Stimulated activated effector memory CD8-positive, alpha-beta T cell treated with anti-CD3 and anti-CD28 coated beads, Interleukin-12 subunit alpha, Interleukin-12 subunit beta, amount 100 ng/mL, for 72 hours (primary cell): ENCODE measurements around the gene AFAP1.
"Not testable (repeated sequence)": the region's sequence is repeated elsewhere in the genome, so short reads cannot be mapped to it uniquely, and the experiment has no call there.

Experiments used
- ATAC-seq: fragments of 150-1000 bp; cut with Tn5 transposase; 2 replicates; pipeline ENCODE4 v1.10.0; 2021
- DNase-seq, 2 donors: peaks; one replicate each; pipeline ENCODE4 v3.0.0; 2021 to 2022; ENCODE audit warnings: low spot score in 2 of 2
- H3K27ac Mint-ChIP-seq: one replicate; pipeline ENCODE4 v1.8.0; 2022; ENCODE audit warnings: mild to moderate bottlenecking, mixed read lengths
- H3K36me3 Mint-ChIP-seq: one replicate; pipeline ENCODE4 v1.8.0; 2022; ENCODE audit warnings: mild to moderate bottlenecking, mixed read lengths
- H3K4me1 Mint-ChIP-seq: one replicate; pipeline ENCODE4 v1.8.0; 2022; ENCODE audit warnings: mixed read lengths
- H3K4me3 Mint-ChIP-seq: one replicate; pipeline ENCODE4 v1.8.0; 2022; ENCODE audit warnings: mild to moderate bottlenecking, mixed read lengths
- H3K9me3 Mint-ChIP-seq: one replicate; pipeline ENCODE4 v1.8.0; 2022; ENCODE audit warnings: mixed read lengths

Gene AFAP1

DNA sequence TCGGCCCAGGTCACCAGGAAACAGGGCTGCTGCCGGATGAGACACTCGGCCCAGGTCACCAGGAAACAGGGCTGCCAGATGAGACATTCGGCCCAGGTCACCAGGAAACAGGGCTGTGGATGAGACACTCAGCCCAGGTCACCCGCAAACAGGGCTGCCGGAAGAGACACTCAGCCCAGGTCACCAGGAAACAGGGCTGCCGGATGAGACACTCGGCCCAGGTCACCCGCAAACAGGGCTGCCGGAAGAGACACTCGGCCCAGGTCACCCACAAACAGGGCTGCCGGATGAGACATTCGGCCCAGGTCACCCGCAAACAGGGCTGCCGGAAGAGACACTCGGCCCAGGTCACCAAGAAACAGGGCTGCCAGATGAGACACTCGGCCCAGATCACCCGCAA is 21.5 kb downstream of the AFAP1 start:
- H3K4me1 Mint-ChIP-seq, result peaks cover 32% of the 10 kb centered on the region
- not testable (repeated sequence) for H3K9me3 Mint-ChIP-seq, H3K36me3 Mint-ChIP-seq, DNase-seq, H3K4me3 Mint-ChIP-seq, ATAC-seq
- peak overlapping the region; percentile 81 for H3K27ac Mint-ChIP-seq

DNA sequence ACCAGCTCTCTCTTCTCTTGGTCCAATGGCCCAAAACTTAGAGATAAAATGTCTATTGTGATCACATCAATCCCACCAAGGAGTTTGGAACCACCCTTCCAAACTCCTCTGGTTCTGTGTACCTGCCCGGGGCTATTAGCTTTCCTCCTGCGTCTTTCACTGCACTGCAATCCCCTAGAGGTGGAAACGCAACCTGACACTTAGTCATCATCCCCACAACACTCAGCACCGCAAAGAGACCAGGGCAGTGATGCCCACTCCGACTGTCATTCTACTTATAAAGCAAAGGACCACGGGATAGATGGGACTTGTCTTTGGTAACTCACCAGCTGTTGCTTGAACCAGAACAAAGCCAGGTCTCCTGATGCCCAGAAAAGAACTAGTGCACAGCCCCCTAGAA is 22.0 kb downstream of the AFAP1 start:
- peak overlapping the region; percentile 81 for H3K27ac Mint-ChIP-seq
- H3K9me3 Mint-ChIP-seq, result no peaks in the 10 kb centered on the region
- DNase-seq (no peak), ATAC-seq (no peak)
- no peaks in the 10 kb centered on the region for H3K36me3 Mint-ChIP-seq
- no peak overlapping the region for H3K4me3 Mint-ChIP-seq
- peaks cover 36% of the 10 kb centered on the region for H3K4me1 Mint-ChIP-seq

DNA sequence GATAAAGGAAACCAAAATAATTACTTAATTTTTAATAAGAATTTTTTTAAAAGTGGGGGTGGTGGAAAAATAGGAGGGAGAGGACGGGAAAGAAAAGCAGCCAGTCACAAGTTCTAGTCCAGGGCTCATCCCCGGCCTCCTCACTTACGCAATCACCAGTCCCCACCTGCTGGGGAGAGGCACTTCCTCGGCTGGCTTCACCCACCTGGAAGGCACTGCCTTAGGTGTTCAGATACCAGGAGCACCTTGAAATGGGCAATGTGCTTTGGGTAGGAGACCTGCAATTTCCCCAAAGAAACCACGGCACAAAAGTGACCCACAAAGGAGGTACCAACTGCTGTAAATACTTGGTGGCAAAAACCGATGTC is 23.8 kb downstream of the AFAP1 start:
- Mint-ChIP-seq H3K36me3 (no peaks in the 10 kb centered on the region), H3K4me3 (no peak overlapping the region), H3K27ac (peak overlapping the region; percentile 78), H3K4me1 (peaks cover 42% of the 10 kb centered on the region), H3K9me3 (no peaks in the 10 kb centered on the region)
- DNase-seq, result no peak
- ATAC-seq, result no peak

DNA sequence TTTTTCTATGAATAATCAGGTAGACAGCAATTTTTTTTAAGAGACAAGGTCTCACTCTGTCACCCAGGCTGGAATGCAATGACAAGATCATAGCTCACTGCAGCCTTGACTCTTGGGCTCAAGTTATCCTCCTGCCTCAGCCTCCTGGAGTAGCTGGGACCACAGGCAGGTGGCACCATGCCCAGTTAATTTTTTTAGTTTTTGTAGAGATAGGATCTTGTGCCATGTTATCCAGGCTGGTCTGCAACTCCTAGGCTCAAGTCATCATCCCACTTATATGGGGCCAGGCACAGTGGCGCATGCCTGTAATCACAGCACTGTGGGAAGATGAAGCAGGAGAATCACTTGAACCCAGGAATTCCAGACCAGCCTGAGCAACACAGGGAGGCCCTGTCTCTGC is 26.8 kb downstream of the AFAP1 start:
- H3K27ac Mint-ChIP-seq, result no peak overlapping the region
- H3K36me3 Mint-ChIP-seq, result no peaks in the 10 kb centered on the region
- peaks cover 55% of the 10 kb centered on the region for H3K4me1 Mint-ChIP-seq
- H3K4me3 Mint-ChIP-seq, result no peak overlapping the region
- DNase-seq (no peak), ATAC-seq (no peak)
- H3K9me3 Mint-ChIP-seq, result no peaks in the 10 kb centered on the region

DNA sequence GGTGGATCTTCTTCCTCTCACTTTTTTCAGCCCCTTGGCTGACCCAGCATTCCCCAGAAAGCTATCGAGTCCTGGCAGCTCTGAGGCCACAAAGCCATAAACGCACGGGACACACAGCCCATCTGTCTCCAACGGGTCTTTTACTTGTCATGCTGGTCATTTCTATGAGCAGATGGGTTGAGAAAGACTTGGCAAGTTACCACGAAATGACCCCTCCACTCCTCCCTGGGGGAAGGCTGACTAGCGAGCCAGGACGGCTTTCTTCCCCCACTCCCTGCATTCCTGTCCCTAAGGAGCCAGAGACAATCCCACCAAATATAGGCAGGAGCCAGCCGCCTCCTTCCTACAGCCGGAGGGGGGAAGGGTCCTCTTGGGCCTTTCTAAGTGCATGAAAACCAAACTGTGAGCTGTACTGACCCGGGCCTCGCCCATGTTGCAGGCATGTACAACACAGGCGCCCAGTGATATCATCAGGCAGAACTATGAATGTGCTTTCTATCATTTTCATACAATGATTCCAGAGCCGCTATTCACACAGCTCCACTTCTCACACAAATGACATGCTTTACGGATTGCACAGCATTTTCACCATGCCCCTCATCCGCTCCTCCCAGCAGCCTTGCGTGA is 28.6 kb downstream of the AFAP1 start:
- Mint-ChIP-seq H3K27ac (no peak overlapping the region), H3K4me3 (no peak overlapping the region), H3K4me1 (peaks cover 38% of the 10 kb centered on the region), H3K36me3 (no peaks in the 10 kb centered on the region), H3K9me3 (no peaks in the 10 kb centered on the region)
- ATAC-seq (no peak), DNase-seq (no peak)

DNA sequence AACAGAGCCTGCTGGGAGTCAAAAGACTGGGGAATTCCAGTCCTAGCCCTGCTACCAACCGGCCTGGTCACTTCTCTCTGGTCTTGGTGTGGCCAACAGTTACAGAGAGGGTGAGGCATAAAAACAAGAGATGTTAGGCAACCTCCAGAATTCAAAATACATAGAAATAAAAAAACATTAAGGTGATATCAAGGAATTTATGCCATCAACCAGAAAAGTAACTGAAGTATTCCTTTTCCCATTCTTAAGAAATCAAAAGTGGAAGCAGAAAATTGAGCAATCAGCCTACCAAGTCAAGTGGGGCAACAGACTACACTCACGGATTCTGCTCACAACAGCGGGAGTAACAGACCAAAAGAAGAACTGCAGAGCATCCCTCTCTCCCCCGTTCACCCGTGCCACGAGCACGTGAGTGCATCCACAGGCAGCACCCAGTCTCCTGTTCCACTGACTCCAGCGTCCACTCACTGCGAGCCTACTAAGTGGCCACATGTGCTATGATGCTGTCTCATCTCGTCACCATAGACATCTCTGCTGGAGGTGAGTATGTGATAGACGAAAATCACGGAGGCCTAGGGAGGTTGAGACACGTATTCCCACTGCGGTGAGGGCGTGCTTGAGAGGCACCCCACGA is 29.3 kb downstream of the AFAP1 start:
- Mint-ChIP-seq H3K4me3 (no peak overlapping the region), H3K4me1 (peaks cover 38% of the 10 kb centered on the region), H3K9me3 (no peaks in the 10 kb centered on the region), H3K27ac (no peak overlapping the region), H3K36me3 (no peaks in the 10 kb centered on the region)
- ATAC-seq, result no peak
- no peak for DNase-seq

DNA sequence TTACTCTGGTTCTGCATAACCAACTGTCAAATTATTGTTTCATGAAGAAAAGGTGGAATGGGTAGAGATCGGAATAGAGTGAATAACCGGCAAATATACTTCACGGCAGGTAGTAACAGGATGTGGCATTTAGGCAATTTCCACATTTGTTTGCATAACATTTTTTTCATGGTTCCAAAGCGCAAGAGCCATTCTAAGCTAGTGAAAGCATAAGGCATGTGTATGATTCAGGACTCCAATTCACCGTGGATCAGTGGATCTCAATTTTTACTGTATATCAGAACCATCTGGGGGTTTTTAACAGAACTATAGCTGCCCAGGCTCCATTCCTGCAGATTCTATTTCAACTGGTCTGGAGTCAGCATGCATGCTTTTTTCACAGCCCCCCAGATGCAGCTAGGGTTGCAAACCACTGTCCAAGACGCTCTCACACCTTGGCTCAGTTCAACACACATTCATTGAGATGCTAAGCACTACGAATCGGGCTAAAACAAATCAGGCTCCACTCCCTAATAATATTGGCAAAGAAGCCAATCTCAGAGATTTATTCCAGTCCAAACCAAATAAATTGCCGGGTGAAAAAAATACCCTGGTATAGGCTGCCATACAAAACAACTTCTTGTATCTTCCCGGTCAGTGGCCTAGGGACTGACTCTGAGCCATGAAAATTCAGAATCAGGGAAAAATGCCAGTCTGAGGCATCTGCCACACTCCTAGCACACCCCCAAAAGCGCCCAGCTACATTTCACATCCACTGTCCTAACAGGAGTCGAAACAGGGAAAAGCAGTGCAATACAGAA is 30.0 kb downstream of the AFAP1 start:
- Mint-ChIP-seq H3K4me1 (peaks cover 33% of the 10 kb centered on the region), H3K36me3 (no peaks in the 10 kb centered on the region), H3K9me3 (no peaks in the 10 kb centered on the region), H3K27ac (no peak overlapping the region), H3K4me3 (no peak overlapping the region)
- DNase-seq (no peak), ATAC-seq (no peak)

DNA sequence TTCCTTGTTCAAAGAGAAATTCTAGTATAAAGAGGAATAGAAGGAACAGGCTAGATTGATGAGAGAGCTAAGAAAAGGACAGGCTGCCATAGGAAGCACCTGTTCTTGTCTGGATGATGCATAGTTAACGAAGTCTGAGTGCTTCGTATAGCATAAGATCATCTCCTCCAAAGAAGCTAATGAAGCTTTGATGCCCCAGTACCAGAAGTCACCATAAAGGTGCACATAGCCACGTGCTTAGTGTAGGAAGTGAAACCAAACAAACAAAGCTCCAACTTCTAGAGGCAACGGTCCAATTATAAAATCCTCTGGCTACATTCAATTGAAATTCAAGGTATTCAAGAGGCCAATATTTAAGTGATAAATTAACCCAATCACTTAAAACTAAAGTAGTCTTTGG is 31.0 kb downstream of the AFAP1 start:
- no peak for ATAC-seq
- no peaks in the 10 kb centered on the region for H3K36me3 Mint-ChIP-seq
- H3K9me3 Mint-ChIP-seq, result no peaks in the 10 kb centered on the region

DNA sequence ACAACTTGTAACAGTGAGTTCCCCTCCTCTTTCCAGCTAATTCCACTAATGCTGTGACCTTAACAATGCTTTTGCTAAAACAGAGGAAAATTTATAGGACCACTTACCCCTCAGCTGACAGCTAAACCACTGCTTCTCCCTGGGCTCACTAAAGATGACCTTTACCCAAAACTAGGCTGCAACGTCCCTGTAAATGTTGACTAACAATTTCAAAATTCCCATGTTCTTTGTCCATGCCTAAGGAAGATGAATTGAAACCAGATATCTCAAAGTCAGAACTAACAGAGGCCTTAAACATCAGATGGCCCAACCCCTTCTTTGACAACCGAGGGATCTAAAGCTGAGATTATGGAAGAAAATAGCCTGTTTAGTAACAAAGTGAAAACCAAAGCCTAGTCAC is 32.5 kb downstream of the AFAP1 start:
- no peak for DNase-seq
- Mint-ChIP-seq H3K27ac (no peak overlapping the region), H3K4me3 (no peak overlapping the region), H3K4me1 (peaks cover 34% of the 10 kb centered on the region), H3K36me3 (no peaks in the 10 kb centered on the region), H3K9me3 (no peaks in the 10 kb centered on the region)
- ATAC-seq, result no peak

More for the DNA sequence above, 31.0 kb downstream of the AFAP1 start:
- Mint-ChIP-seq H3K4me3 (no peak overlapping the region), H3K27ac (no peak overlapping the region), H3K4me1 (peaks cover 33% of the 10 kb centered on the region)
- DNase-seq, result no peak

DNA sequence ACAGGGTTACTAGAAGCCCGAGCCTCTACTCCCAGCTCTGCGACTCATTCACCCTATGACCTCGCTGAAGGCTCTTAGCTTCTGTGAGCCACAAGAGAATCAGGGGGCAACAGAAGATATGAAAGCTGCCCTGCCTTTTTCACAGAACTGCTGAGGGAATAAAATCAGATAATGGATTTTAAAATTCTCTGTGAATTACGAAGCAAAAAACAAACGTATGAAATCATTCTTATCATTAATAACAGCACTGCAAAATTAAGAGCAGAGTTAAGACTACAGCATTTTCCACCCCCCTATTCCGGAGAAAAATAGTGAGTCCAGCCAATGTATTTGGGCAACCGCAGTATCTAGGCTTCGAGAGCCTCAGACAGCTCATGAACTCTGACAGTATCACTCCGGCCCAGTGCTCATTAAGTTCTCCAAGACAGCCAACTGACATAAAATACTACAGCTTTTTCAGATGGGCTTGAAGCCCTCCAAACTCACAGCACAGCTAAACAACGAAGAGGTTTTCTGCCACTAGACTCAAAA is 33.4 kb downstream of the AFAP1 start:
- Mint-ChIP-seq H3K27ac (no peak overlapping the region), H3K4me3 (no peak overlapping the region), H3K9me3 (no peaks in the 10 kb centered on the region), H3K36me3 (no peaks in the 10 kb centered on the region), H3K4me1 (peaks cover 39% of the 10 kb centered on the region)
- DNase-seq (no peak), ATAC-seq (no peak)

DNA sequence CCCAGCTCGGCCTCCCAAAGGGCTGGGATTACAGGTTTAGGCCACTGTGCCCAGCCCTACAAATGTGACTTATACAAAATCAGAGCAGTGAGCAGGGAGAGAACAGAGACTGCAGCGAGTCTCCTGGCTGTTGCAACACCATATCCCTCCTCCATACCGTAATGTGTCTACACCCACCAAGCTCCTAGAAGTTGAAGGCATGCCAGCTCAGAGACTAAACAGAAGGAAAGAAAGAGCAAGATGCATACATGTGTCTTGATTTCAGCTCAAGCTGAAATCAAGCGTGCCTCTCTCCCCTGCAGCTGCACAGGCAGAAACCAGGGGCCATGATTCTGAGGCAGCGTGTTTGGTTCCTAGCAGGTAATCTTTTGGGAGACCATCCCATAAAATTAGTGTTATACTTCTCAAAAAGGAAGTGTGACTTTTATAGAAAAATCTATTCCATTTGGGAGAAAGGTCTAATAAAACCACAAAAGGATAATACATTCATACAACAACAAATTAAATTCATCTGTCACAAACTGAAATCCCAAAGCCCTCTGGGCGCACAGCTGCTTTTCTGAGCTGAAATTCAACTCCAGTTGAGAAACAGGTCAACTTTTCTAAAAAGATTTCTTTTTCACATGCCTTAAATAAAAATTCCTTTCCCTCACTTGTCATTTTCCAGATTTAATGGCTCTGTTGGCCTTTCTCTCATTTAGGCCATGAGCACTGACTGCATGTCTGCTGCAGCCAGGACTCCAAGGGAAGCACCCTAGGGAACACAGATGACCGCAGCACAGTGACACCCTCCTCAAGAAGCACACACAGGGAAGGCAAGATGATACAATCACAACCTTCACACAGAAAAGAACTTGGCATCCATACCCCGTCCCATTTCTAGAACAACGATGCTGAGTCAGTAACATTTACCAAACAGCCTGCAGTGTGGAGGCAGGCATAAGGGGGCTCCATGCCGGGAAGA is 34.4 kb downstream of the AFAP1 start:
- DNase-seq (no peak), ATAC-seq (no peak)
- H3K27ac Mint-ChIP-seq, result no peak overlapping the region
- peaks cover 41% of the 10 kb centered on the region for H3K4me1 Mint-ChIP-seq
- no peaks in the 10 kb centered on the region for H3K9me3 Mint-ChIP-seq
- H3K36me3 Mint-ChIP-seq, result no peaks in the 10 kb centered on the region
- H3K4me3 Mint-ChIP-seq, result no peak overlapping the region

DNA sequence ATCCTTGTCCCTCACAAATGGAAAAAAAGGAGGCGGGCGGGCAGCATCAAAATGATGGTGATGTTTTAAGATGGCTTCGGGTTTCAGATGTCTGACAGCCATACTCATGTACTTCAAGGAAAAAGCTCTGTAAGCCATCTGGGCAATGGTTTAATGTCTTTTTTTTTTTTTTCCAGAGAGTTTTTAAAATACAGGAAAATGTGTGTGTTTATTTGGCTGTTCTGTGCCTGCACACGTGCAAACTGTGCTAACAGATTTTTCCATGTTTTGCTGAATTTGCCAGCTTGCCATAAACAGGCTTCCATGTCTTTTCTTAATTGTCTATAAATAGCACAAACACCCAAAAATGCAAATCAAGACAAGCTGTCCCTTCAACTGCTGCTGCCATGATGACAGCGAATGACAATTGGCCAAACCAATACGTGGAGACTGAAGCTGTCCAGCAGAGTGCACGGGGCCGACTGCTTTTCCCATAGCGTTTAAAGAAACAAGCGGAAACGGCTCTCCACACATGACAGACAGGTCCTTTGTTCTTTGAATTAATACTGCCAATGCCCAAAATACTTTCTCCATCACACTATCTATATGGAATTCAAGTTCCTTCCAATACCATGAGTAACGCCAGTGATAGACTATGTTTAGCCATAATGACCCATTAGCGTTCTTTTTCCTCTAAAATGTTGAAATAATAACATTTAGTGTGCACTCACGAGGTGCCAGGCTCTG is 35.7 kb downstream of the AFAP1 start:
- Mint-ChIP-seq H3K27ac (no peak overlapping the region), H3K9me3 (no peaks in the 10 kb centered on the region), H3K36me3 (no peaks in the 10 kb centered on the region), H3K4me3 (no peak overlapping the region), H3K4me1 (peaks cover 31% of the 10 kb centered on the region)
- ATAC-seq (no peak), DNase-seq (no peak)

DNA sequence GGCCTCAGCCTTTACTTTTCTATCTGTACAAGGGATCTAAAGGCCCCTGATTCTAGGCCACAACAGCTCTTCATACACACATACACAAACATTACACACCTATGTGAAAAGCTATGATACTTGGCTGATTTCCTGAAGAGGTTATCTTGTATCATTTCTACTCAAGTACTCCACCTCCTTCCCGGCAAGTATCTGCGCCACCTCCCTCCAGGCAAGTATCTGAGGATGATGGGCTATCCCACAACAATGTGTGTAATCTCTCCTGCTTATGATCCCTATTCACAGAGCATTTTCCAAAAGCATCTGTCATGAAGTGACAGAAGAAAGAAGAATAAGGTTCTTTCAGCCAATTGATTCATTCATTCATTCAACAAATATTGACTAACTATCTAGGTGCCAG is 36.8 kb downstream of the AFAP1 start:
- ATAC-seq (no peak), DNase-seq (no peak)
- no peaks in the 10 kb centered on the region for H3K36me3 Mint-ChIP-seq
- no peak overlapping the region for H3K27ac Mint-ChIP-seq
- H3K4me1 Mint-ChIP-seq, result peaks cover 33% of the 10 kb centered on the region
- no peaks in the 10 kb centered on the region for H3K9me3 Mint-ChIP-seq
- H3K4me3 Mint-ChIP-seq, result no peak overlapping the region

DNA sequence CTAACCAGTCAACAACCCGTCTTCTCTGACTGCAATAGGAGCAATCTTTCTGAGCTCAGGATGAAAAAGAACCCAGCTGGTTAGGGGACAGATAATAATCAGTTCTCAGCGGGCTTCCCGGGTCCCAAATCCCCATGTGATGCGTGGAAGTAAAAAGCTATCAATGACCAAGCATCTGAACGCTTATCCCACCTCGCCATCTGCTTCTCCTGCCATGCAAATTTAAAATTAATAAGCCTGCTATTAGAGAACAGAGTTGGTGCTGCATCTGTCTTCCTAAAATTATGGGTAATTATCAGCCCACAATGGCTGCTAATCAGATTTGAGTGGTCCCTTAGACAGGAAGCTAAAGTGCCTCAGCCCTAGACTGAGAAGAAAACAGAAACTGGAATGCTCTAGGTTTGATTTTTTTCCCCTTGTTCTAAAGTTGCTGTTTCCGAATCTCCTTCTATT is 37.5 kb downstream of the AFAP1 start:
- ATAC-seq (no peak), DNase-seq (no peak)
- Mint-ChIP-seq H3K36me3 (no peaks in the 10 kb centered on the region), H3K27ac (no peak overlapping the region), H3K4me1 (peaks cover 37% of the 10 kb centered on the region), H3K9me3 (no peaks in the 10 kb centered on the region), H3K4me3 (no peak overlapping the region)
